ENCODE data around the gene TMED8. TPM values are rescaled to one million over a fixed set of nuclear protein-coding genes. Genes with fewer than 3 reads are reported as not detected.

The TMED8 gene, protein sequence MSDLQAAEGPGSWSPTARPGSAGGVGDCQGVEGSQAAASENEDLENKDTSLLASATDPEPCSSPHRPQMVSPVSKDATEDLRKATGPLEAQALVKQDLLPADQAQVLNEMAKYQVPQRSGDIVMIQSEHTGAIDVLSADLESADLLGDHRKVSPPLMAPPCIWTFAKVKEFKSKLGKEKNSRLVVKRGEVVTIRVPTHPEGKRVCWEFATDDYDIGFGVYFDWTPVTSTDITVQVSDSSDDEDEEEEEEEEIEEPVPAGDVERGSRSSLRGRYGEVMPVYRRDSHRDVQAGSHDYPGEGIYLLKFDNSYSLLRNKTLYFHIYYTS
- 12.4 and 12.6 TPM in 2 replicates for total RNA-seq

GRCh38 chr14:77376771-77377501 is at the start of gene TMED8, which contains the start of gene SAMD15:
TSS of gene TMED8 (minus strand) at chr14:77377094. CDS start at chr14:77377053, 41 bp downstream.
TSS of gene SAMD15 (plus strand) at chr14:77377379. CDS start at chr14:77377419, 40 bp downstream.

GRCh38 chr14:77423423-77423822 is 46.5 kb upstream of the TMED8 start, which contains the start of gene NOXRED1:
TSS of gene NOXRED1 (minus strand) at chr14:77423523. CDS start at chr14:77422889, 634 bp downstream.

DNA sequence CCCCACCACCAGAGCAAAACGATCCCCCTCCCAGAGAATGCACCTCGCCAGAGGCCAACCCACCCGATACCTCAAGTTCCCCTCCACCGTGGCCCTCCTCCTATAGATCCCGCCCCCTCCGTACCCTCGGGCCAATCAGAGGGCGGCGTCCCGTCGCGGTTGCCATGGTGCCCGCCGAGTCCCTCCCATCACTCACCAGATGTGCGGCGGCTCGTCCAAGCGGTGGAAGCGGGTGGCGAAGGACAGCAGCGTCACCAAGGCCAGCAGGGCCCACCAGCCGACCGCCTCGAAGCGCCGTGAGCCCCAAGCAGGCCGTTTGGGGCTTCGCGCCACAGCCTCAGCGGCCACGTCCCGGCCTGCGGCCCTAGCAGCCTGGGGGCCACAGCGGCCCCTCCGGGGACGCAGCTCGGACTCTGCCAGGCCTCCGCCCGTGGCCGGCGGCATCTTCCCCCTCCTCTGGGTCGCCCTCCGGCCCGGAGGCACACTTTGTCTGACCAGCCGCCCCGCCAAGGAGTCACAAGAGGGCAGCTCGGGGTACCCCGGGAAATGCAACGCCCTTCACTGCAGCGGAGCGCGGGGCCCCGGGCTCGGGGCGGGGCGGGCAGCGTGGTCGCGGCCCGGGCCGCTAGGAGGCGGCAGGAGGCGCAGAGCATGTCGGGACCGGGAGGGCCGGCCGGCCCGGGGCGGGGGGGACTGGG is 56.5 kb downstream of the TMED8 start, which contains the start of gene POMT2:
TSS of gene POMT2 (minus strand) at position 646 of the 698 bp plus-strand sequence. CDS start at position 444, 202 bp downstream.

Other genes with a start within 250 kb of the TMED8 start
- gene ZDHHC22, start 235.3 kb downstream of the TMED8 start, total RNA-seq, result under 0.01 TPM in 1 of 2 replicates, not detected in the other
- not detected in 2 replicates for gene TMEM63C, start 195.3 kb downstream of the TMED8 start, total RNA-seq
- not detected in 2 replicates for gene NGB, start 105.9 kb downstream of the TMED8 start, total RNA-seq
- gene POMT2, start 56.2 kb downstream of the TMED8 start, total RNA-seq, result 7.7 and 8.0 TPM in 2 replicates
- gene GSTZ1, start 56.1 kb downstream of the TMED8 start, total RNA-seq, result 32.4 and 42.2 TPM in 2 replicates
- 6.3 and 8.5 TPM in 2 replicates for gene SAMD15, start 285 bp upstream of the TMED8 start, total RNA-seq
- gene NOXRED1, start 46.4 kb upstream of the TMED8 start, total RNA-seq, result 0.39 and 0.65 TPM in 2 replicates
- gene VIPAS39, start 80.5 kb upstream of the TMED8 start, total RNA-seq, result 27.7 and 33.2 TPM in 2 replicates
- gene AHSA1, start 81.0 kb upstream of the TMED8 start, total RNA-seq, result 68.2 and 77.9 TPM in 2 replicates
- gene ISM2, start 121.7 kb upstream of the TMED8 start, total RNA-seq, result 0.13 and 0.22 TPM in 2 replicates
- 60.4 and 71.3 TPM in 2 replicates for gene SPTLC2, start 239.5 kb upstream of the TMED8 start, total RNA-seq

All from articular chondrocyte of knee joint (primary cell).